IMR-90 (cell line): ENCODE results near the gene STK31.

Experiments
- CEBPB ChIP-seq: IDR thresholded peaks from 2 replicates; pipeline ENCODE4 v1.6.1; 2012; ENCODE audit warnings: low read depth, low read length, improper control_type of control experiment
- CTCF ChIP-seq: conservative IDR thresholded peaks from 2 replicates; pipeline ENCODE4 v1.5.1; 2012; ENCODE audit warnings: mild to moderate bottlenecking, low read depth, low read length, improper control_type of control experiment
- ELK1 ChIP-seq: fragments of 150-350 bp; IDR thresholded peaks from 2 replicates; pipeline ENCODE4 v1.6.1; 2016; ENCODE audit warnings: low read depth, mild to moderate bottlenecking, low read length, moderate library complexity, borderline replicate concordance
- MXI1 ChIP-seq: IDR thresholded peaks from 2 replicates; pipeline ENCODE4 v1.6.1; 2012; ENCODE audit warnings: low read depth, mild to moderate bottlenecking, low read length, moderate library complexity, borderline replicate concordance
- POLR2A ChIP-seq: IDR thresholded peaks from 2 replicates; pipeline ENCODE4 v1.6.1; 2012; ENCODE audit warnings: mild to moderate bottlenecking, low read depth, low read length
- SMC3 ChIP-seq: fragments of 150-350 bp; IDR thresholded peaks from 2 replicates; pipeline ENCODE4 v1.6.1; 2016; ENCODE audit warnings: low read depth, mild to moderate bottlenecking, antibody characterized with exemption, low read length, moderate library complexity

- TF ChIP-seq CTCF: no peak
- no peak for TF ChIP-seq POLR2A
- TF ChIP-seq SMC3: no peak
- TF ChIP-seq MXI1: no peak
- no peak for TF ChIP-seq CEBPB
- no peak for TF ChIP-seq ELK1
These were observed 10.0 kb upstream of the STK31 start for GRCh38 chr7:23700046-23700445.
